H9 (cell line): ENCODE measurements around the gene CPB2. TPM values are rescaled to one million over a fixed set of nuclear protein-coding genes. Genes with fewer than 3 reads are reported as not detected.

Experiments used
- DNase-seq: peaks from one replicate; pipeline ENCODE4 v3.0.0-alpha.2; 2017
- H2AFZ ChIP-seq: one replicate; pipeline ENCODE4 v1.6.1; 2013; ENCODE audit warnings: mild to moderate bottlenecking, low read length, control low read depth, moderate library complexity
- H2AK5ac ChIP-seq: 2 replicates; pipeline ENCODE4 v1.6.1; 2013; ENCODE audit warnings: low read length, control low read depth, mixed read lengths; ENCODE audit not compliant: insufficient read length
- H2BK120ac ChIP-seq: one replicate; pipeline ENCODE4 v1.6.1; 2013; ENCODE audit warnings: low read depth, mild to moderate bottlenecking, low read length, control low read depth, inconsistent platforms; ENCODE audit not compliant: poor library complexity, severe bottlenecking
- H2BK12ac ChIP-seq: 2 replicates; pipeline ENCODE4 v1.6.1; 2013; ENCODE audit warnings: low read length, control low read depth, mixed read lengths, low read depth; ENCODE audit not compliant: insufficient read length
- H2BK15ac ChIP-seq: 2 replicates; pipeline ENCODE4 v1.6.1; 2013; ENCODE audit warnings: low read depth, low read length, control low read depth
- H2BK20ac ChIP-seq: one replicate; pipeline ENCODE4 v1.6.1; 2013; ENCODE audit warnings: low read depth, mild to moderate bottlenecking, low read length, control low read depth, inconsistent platforms; ENCODE audit not compliant: poor library complexity, severe bottlenecking
- H2BK5ac ChIP-seq: 2 replicates; pipeline ENCODE4 v1.6.1; 2013; ENCODE audit warnings: low read length, control low read depth, mixed read lengths; ENCODE audit not compliant: insufficient read length
- H3K14ac ChIP-seq: 2 replicates; pipeline ENCODE4 v1.6.1; 2013; ENCODE audit warnings: low read length, control low read depth; ENCODE audit not compliant: insufficient read depth
- H3K18ac ChIP-seq: 2 replicates; pipeline ENCODE4 v1.6.1; 2013; ENCODE audit warnings: low read depth, mild to moderate bottlenecking, mixed read lengths, low read length, control low read depth; ENCODE audit not compliant: insufficient read length
- H3K23ac ChIP-seq: 2 replicates; pipeline ENCODE4 v1.6.1; 2013; ENCODE audit warnings: low read length, control low read depth, mixed read lengths, low read depth; ENCODE audit not compliant: insufficient read length
- H3K23me2 ChIP-seq: 2 replicates; pipeline ENCODE4 v1.6.1; 2013; ENCODE audit warnings: low read depth, mild to moderate bottlenecking, mixed read lengths, low read length, control low read depth; ENCODE audit not compliant: insufficient read length, poor library complexity, severe bottlenecking
- H3K27ac ChIP-seq: 2 replicates; pipeline ENCODE4 v1.5.1; 2013; ENCODE audit warnings: low read length, control low read depth, mixed read lengths, low read depth; ENCODE audit not compliant: insufficient read length
- H3K27me3 ChIP-seq: 2 replicates; pipeline ENCODE4 v1.6.1; 2013; ENCODE audit warnings: low read length, control low read depth, inconsistent platforms; ENCODE audit not compliant: insufficient read depth
- H3K4ac ChIP-seq: 2 replicates; pipeline ENCODE4 v1.6.1; 2013; ENCODE audit warnings: low read depth, mild to moderate bottlenecking, control low read depth, inconsistent platforms, low read length, moderate library complexity
- H3K4me1 ChIP-seq: 2 replicates; pipeline ENCODE4 v1.6.1; 2013; ENCODE audit warnings: low read length, control low read depth, inconsistent platforms; ENCODE audit not compliant: insufficient read depth
- H3K4me2 ChIP-seq: 2 replicates; pipeline ENCODE4 v1.6.1; 2013; ENCODE audit warnings: low read length, control low read depth, mixed read lengths; ENCODE audit not compliant: insufficient read length, insufficient read depth
- H3K56ac ChIP-seq: 2 replicates; pipeline ENCODE4 v1.6.1; 2013; ENCODE audit warnings: low read depth, mild to moderate bottlenecking, mixed read lengths, low read length, control low read depth; ENCODE audit not compliant: insufficient read length
- H3K79me1 ChIP-seq: 2 replicates; pipeline ENCODE4 v1.6.1; 2013; ENCODE audit warnings: low read depth, mild to moderate bottlenecking, moderate library complexity, low read length, control low read depth, inconsistent platforms; ENCODE audit not compliant: insufficient read depth, poor library complexity, severe bottlenecking
- H3K79me2 ChIP-seq: 2 replicates; pipeline ENCODE4 v1.6.1; 2013; ENCODE audit warnings: low read length, control low read depth, inconsistent platforms; ENCODE audit not compliant: insufficient read depth
- H3K9ac ChIP-seq: 2 replicates; pipeline ENCODE4 v1.6.1; 2013; ENCODE audit warnings: low read length, control low read depth, mixed read lengths; ENCODE audit not compliant: insufficient read length; ENCODE audit errors: extremely low read depth
- H3K9me3 ChIP-seq: one replicate; pipeline ENCODE4 v1.6.1; 2013; ENCODE audit warnings: low read depth, low read length, inconsistent platforms; ENCODE audit not compliant: control insufficient read depth
- H3T11ph ChIP-seq: one replicate; pipeline ENCODE4 v1.6.1; 2013; ENCODE audit warnings: mild to moderate bottlenecking, low read length, control low read depth, inconsistent platforms
- H4K20me1 ChIP-seq: one replicate; pipeline ENCODE4 v1.6.1; 2013; ENCODE audit not compliant: control insufficient read depth, insufficient read length, insufficient read depth
- H4K5ac ChIP-seq: 2 replicates; pipeline ENCODE4 v1.6.1; 2013; ENCODE audit warnings: low read depth, mild to moderate bottlenecking, mixed read lengths, low read length, control low read depth; ENCODE audit not compliant: insufficient read length
- H4K8ac ChIP-seq: replicated peaks from 2 replicates; pipeline ENCODE4 v1.6.1; 2013; ENCODE audit warnings: low read length, control low read depth, mixed read lengths, low read depth; ENCODE audit not compliant: insufficient read length
- H4K91ac ChIP-seq: 2 replicates; pipeline ENCODE4 v1.6.1; 2013; ENCODE audit warnings: low read depth, mild to moderate bottlenecking, moderate library complexity, mixed read lengths, low read length, control low read depth; ENCODE audit not compliant: insufficient read length
- H3K27ac Mint-ChIP-seq, 3 experiments: 2 replicates in 2 of 3; 3 replicates in 1 of 3; pipeline ENCODE4 v1.8.0; 2020 to 2021; ENCODE audit warnings: mixed read lengths in 3 of 3, mild to moderate bottlenecking in 1 of 3, moderate library complexity in 1 of 3
- H3K27me3 Mint-ChIP-seq: 2 replicates; pipeline ENCODE4 v1.8.0; 2021; ENCODE audit warnings: low read depth, mild to moderate bottlenecking, moderate library complexity, mixed read lengths
- H3K36me3 Mint-ChIP-seq, 3 experiments: 2 replicates in 2 of 3; 3 replicates in 1 of 3; pipeline ENCODE4 v1.8.0; 2020 to 2021; ENCODE audit warnings: low read depth in 3 of 3, mixed read lengths in 3 of 3; ENCODE audit not compliant: insufficient read depth in 1 of 3
- H3K4me1 Mint-ChIP-seq, 2 experiments: 2 replicates each; pipeline ENCODE4 v1.8.0; 2020; ENCODE audit warnings: mixed read lengths in 2 of 2
- H3K4me3 Mint-ChIP-seq, 2 experiments: 2 replicates in 1 of 2; 3 replicates in 1 of 2; pipeline ENCODE4 v1.8.0; 2020 to 2021; ENCODE audit warnings: mild to moderate bottlenecking in 2 of 2, mixed read lengths in 2 of 2, moderate library complexity in 1 of 2
- H3K9me3 Mint-ChIP-seq, 2 experiments: 2 replicates in 1 of 2; 3 replicates in 1 of 2; pipeline ENCODE4 v1.8.0; 2020; ENCODE audit warnings: mild to moderate bottlenecking in 2 of 2, mixed read lengths in 2 of 2, moderate library complexity in 1 of 2
- CTCF ChIP-seq: fragments of 200-600 bp; sonication (generic); conservative IDR thresholded peaks from 3 replicates; pipeline ENCODE4 v1.8.0; 2021; ENCODE audit warnings: antibody characterized with exemption, mild to moderate bottlenecking
- whole genome bisulfite sequencing: extraction: QIAGEN DNeasy Blood & Tissue Kit; methylation state at CpG from one replicate; pipeline ENCODE4 v1.1.7; 2013; ENCODE audit warnings: missing lambda C conversion rate, low lambda C conversion rate, mixed read lengths; ENCODE audit not compliant: insufficient read length; ENCODE audit errors: extremely low coverage; 5-methylcytosine and 5-hydroxymethylcytosine counted together
- total RNA-seq: library from RNA; stranded (reverse); gene quantifications from 2 replicates; pipeline ENCODE4 v1.2.1, GENCODE V29; 2021

The CPB2 gene
- total RNA-seq, 1 experiment from 2014 or later, result not detected

- no peaks in the 10 kb centered on the region for H3K9me3 Mint-ChIP-seq
- no peak overlapping the region for H2BK120ac ChIP-seq
- H2BK15ac ChIP-seq, result no peak overlapping the region
- H2BK12ac ChIP-seq, result no peak overlapping the region
- H2BK20ac ChIP-seq, result no peak overlapping the region
- no peak overlapping the region for H4K5ac ChIP-seq
- H3K4ac ChIP-seq, result no peak overlapping the region
- H2BK5ac ChIP-seq, result no peak overlapping the region
- H3K18ac ChIP-seq, result no peak overlapping the region
- H3K14ac ChIP-seq, result no peak overlapping the region
- TF ChIP-seq CTCF, result no peak
- no peaks in the 10 kb centered on the region for H3K9me3 ChIP-seq
- no peak overlapping the region for H3T11ph ChIP-seq
- no peaks in the 10 kb centered on the region for H3K79me2 ChIP-seq
- H3K27ac ChIP-seq, result no peak overlapping the region
- no peak overlapping the region for H3K56ac ChIP-seq
- no peak overlapping the region for H4K8ac ChIP-seq
- no peak overlapping the region for H2AFZ ChIP-seq
- H4K20me1 ChIP-seq, result no peaks in the 10 kb centered on the region
- no peaks in the 10 kb centered on the region for H3K79me1 ChIP-seq
- no peaks in the 10 kb centered on the region for H3K36me3 Mint-ChIP-seq
- no peaks in the 10 kb centered on the region for H3K27me3 ChIP-seq
- no peak overlapping the region for H3K9ac ChIP-seq
- no peaks in the 10 kb centered on the region for H3K23me2 ChIP-seq
- peaks cover 2% of the 10 kb centered on the region; the same call in 1 of the 2 replicates for H3K4me1 ChIP-seq
- no peaks in the 10 kb centered on the region for H3K27me3 Mint-ChIP-seq
- no peak overlapping the region for H3K4me2 ChIP-seq
- no peak overlapping the region for H3K23ac ChIP-seq
- H3K4me1 Mint-ChIP-seq, result peaks cover 13 to 15% of the 10 kb centered on the region in 2 experiments
- no peak overlapping the region for H3K4me3 Mint-ChIP-seq
- no peak overlapping the region for H4K91ac ChIP-seq
- no peak for DNase-seq
- WGBS, result no CpG with 5 or more reads among the region's 7 CpGs
- H3K27ac Mint-ChIP-seq, result peak overlapping the region in 1 of 3 experiments; percentile 62; a peak in 2 of 7 replicates
- no peak overlapping the region for H2AK5ac ChIP-seq
Measured at GRCh38 chr13:46149272-46150133, 44.7 kb upstream of the CPB2 start.
